Measurements from ENCODE around the gene QSOX1. TPM values are rescaled to one million over a fixed set of nuclear protein-coding genes. Genes with fewer than 3 reads are reported as not detected.

QSOX1 gene
- total RNA-seq, 1 donor from 2014 or later = 20.0 TPM

DNA sequence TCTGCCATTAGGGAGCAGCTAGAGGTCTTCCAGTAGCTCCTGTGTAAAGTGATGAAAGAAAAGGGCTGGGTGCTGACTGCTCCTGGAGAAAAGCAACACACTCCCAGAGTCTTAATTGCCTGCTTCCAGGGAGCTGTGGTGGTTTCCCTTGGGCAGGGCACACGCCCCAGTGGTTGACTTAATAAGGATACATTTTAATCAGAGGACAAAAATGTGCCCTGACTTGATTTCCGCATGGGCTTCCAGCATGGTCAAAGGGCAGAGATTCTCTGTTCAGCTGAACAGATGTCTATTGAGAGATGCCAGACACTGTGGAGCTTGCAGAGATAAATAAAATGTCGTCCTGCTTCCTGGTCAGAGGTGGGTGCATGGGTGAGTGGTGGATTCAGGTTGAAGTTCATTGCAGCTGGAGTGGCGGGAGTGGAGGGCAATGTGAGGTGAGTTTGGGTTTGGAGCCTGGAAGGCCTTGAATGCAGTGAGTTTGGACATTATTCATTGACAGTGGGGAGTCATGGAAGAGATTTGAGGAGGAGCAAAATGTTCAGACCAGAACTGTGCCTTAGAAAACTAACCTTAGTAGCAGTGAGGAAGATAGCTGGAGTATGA lies 16.0 kb downstream of the QSOX1 start:
- DNase-seq = no peak

DNA sequence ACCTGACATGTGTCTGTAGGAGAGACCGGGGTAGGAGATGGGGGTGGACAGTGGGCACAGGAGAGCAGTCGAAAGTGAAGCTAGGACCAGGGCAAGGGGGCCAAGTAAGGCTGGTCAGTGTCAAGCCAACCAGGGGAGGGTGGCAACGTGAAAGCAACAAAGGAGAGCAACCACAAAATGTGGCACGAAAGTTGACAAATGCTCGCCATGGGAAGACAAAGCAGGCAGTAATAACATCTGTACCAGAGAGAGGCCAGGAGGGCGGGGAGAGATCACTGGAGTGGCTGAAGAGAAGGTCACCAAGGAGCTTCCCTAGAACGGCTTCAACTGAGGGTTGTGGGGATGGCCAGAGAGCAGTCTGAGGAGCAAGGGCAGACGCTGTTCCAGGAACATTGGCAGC lies 17.0 kb downstream of the QSOX1 start:
- DNase-seq = no peak

DNA sequence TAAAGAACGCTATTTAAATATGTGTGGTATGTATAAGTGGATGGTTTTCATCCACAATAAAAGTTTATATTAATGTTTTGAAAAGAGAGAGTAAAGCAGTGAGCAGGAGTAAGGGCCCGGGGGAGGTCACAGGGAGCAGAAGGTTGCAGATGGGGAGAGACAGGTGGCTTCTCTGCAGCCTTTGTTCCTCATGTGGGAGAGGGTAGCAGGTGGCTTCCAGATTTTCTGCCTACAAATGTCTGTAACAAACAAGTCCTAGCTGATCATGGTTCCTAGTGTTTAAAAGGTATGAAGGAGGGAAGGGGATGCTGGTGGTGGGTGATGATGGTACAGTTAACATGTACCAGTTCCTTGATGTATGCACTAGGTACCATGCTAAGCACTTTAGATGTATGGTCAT lies 18.8 kb downstream of the QSOX1 start:
- DNase-seq = no peak

DNA sequence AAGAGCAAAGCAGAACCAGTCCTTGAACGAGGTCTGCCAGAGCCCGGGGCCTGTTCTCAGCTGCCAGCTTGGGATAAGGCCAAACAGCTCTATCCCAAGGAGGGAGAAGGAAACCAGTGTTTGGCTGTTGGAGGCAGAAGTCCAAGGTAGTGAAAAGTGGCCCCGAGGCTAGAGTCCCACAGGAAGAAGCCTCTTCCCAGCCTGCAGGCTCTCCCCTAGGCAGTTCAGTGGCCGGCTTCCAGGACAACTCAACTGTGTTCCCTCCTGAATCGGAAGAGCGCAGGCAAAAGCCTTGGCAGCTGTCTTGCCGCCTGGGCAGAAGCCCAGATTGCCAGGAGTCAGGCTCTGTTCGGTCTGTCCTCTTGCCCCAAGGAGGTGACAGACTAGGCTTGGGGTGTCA lies 19.3 kb downstream of the QSOX1 start:
- no peak for DNase-seq

DNA sequence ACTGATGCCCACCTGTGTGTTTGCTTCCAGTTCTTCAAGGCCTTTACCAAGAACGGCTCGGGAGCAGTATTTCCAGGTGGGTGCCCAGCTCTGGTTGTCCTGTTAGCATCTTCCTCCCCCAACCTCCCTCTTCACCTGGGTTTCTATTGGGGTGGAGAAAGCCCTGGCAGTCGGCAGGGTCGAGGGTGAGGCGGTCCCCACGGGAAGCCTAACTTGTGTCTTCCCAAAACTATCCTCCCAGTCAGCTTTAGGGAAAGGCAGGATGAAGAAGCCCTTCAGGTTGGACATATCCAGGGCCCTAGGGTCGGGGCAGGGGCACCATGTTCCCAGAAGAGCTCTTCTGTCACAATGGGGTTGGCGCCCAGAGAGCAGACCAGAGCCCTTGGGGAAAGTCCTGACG lies 20.6 kb downstream of the QSOX1 start:
- no peak for DNase-seq

DNA sequence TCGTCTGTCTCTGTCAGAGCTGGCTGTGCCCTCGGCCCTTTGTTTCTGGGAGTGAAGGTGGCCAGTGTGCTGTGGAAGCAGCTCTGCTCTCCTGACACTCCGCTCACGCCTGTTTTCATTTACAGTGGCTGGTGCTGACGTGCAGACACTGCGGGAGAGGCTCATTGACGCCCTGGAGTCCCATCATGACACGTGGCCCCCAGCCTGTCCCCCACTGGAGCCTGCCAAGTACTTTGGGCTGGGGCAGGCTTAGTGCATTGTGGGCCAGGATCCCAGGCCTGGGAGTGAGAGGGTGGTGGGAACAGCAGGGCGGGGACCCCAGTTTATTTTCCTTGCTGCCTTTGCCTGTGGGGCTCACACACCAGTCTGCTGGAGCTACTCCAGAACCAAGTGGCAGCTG lies 21.1 kb downstream of the QSOX1 start:
- no peak for DNase-seq

DNA sequence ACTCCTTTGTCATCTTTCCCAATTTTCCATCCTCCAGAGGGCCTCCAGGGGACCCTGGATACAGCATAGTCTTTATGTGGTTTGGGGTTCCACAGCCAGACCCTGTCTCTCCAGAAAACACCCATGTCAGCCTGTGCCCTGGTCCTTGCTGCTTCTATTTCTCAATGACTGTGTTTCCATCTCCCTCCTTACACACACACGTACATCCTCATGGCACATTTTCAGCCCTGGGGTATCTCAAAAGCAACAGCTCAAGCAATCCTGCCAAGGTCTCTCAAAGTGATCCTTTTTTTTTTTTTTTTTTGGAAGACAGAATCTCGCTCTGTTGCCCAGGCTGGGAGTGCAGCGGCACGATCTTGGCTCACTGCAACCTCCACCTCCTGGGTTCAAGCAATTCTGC lies 22.3 kb downstream of the QSOX1 start:
- DNase-seq = no peak

DNA sequence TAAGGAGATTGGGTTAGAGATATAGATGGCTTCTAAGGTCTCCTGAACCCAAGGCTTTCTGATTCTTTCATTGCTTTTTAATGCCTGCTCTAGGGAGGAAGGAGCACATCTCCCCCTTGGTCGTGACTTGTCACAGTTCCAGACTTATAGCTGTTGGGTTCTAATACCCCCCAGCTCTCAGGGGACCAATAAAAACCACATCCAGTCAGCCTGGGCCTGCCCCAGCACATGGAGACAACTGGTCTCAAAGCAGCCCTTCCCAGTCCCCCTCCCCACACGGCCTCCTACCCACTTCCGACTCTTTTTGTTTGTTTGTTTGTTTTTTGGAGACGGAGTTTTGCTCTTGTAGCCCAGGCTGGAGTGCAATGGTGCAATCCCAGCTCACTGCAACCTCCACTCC lies 23.3 kb downstream of the QSOX1 start:
- DNase-seq = no peak

DNA sequence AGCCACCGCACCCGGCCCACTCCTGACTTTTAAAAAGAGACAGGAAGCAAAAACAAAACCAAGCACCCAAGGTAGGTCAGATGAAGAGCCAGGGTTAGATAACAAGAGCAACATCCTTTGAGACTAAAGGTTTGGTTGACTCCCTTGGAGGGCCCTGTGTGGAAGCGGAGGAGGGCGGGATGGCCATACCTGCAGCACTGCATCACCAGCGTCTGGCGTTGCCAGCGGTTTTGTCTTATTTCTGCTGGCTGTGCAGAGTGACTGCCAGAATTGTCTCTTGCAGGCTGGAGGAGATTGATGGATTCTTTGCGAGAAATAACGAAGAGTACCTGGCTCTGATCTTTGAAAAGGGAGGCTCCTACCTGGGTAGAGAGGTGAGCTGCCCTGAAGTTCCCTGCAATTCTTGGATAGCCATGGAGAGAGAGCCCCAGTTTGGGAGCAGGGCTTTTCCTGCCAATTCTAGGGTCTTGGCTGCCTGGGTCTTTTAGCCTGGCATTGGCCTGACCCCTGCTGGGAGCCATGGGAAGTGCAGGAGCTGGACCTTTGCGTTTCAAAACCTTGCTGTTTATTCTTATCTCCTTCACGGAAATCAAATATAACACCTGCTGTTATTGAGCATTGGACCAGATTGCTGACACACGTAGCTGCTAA lies 24.0 kb downstream of the QSOX1 start:
- no peak for DNase-seq

DNA sequence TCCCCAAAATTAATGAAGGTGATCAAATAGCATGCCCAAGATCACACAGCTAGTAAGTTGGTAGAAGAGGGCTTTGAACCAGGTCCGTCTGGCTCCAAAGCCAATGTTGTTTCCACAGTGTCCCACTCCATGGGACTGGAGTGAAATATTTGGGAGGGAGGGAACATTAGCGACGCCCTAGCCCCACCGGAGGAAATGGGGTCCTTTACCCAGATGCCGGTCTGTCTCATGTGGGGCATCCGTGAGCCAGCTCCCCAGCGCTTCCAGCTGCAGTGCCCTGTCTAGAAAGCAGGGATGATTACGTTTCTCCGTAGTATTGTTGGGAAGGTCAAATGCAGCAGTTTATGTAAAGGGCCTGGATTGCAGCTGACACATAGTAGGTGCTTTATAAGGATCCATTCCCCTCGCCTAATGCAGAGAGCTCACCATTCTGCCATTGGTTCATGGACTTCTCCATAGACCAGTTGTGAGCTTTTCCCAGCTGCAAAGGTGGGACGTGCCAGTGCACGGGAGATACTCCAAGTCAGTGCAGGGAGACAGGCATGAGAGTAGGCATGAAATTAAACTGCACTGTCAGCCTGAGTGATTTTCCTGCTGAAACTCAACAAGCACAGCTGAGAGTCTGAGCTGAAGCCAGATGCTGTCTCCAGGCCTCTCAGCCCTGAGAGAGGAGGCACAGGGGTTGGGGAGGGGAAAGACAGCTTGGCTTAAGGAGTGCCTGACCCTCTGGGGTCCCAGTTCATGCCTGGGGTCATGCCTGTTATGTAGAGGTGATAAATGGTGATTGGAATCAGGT lies 24.7 kb downstream of the QSOX1 start:
- no peak for DNase-seq

DNA sequence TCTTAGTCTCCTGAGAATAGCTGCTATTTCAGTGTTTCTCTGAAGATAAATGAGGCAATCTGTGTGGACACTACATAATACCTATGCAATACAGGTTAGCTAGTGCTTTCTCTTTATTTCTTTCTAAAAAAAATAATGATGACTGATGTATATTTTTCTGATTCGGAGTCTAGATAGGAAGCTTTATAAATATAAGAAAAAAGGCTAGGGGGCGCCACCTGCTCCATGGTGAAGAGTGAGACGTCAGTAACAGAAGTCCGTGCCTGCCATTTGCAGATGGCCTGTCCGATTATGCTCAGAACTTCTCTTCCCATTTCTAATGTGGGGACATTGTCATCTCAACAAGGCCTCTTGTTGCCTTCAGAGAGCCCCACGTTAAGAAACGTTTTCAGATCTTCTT lies 26.4 kb downstream of the QSOX1 start:
- no peak for DNase-seq

DNA sequence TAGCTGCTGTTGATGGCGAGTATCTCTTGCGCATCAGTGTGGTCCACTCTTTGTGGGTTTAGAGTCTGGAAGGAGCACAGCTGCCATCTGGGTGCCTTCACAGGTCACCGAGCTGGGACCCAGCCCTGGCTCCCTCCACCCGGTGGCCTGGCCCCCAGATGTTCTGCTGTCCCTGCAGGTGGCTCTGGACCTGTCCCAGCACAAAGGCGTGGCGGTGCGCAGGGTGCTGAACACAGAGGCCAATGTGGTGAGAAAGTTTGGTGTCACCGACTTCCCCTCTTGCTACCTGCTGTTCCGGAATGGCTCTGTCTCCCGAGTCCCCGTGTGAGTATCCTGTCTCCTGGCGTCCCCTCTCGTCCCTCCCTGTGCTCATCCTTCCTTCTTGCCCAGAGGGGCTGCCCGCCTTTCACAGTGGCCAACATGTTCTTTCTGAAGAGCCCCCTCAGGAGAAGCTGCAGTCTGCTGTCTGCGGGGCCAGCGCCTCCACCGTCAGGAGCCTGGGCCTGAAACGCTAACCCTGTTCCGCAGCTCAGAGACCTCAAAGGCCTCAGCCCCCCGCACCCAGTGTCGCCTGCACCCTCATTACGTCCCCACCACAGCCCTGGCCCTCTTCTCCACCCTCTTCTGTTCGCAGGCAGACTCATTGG lies 27.4 kb downstream of the QSOX1 start:
- no peak for DNase-seq

DNA sequence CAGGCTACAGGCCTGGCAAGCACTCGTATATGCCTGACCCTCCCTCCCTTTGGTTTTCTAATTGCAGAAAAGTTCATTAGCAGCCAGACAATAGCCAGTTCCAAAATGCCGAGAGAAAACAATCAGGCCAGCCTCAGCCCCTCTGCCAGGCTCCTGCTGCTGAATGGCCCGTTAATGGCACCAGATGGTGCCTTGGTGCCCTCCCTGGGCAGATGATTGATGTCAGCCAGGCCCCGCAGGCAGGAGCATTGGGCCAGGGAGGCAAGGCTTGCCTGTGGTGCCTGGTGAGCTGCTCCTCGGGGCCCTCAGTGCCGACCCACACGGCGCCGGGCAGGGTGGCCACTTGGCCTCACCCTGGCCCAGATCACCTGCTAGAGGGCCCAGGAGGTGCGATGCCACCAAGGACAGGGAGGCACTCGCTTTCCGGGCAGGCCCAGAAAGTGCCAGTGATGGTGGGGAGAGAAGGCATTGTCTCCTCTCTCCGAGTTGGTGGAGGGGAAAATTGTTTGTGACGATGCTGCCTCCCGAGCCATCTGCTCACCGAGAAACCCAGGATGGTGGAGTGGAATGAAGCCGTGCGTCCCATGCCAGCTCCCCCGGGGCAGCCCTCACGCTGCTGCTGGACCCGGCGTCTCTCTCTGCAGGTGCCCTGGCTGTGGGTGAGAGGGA lies 28.1 kb downstream of the QSOX1 start:
- no peak for DNase-seq

DNA sequence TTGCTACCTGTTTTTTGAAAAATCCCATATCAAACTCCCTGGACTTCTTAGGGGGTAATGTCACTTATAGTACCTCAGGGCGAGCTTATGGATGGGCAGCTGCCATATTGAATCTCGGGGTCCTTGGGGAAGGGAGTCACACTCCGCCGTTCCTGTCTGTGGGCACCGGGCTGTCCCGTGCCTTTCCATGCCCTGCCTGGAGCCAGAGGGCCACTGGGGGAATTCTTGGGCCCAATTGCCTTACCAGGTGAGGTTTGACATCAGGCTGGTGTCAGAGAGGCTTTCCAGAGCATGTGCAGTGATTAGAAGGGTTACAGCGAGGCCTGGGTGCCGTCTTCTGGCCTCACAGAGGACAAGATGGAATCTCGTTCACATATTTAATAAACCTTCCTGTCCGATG lies 28.8 kb downstream of the QSOX1 start:
- DNase-seq = no peak

DNA sequence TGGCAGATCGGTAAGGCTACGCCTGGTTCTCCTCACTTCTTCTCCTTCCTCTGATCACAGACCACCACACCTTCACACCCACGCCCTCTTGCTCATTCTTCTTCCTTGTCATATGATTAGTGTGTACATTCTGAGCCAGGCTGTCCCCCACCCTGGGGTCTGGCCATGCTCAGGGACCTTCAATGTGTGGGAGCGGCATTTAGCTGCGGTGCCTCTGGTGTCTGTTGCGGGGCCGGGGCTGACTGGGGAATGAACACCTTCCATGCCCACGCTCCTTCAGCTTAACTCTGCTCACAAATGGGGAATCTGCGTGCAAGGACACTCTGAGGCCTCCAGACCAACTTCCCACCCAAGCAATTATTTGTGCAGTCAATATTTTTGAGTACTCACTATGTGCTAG lies 29.4 kb downstream of the QSOX1 start:
- DNase-seq = no peak

DNA sequence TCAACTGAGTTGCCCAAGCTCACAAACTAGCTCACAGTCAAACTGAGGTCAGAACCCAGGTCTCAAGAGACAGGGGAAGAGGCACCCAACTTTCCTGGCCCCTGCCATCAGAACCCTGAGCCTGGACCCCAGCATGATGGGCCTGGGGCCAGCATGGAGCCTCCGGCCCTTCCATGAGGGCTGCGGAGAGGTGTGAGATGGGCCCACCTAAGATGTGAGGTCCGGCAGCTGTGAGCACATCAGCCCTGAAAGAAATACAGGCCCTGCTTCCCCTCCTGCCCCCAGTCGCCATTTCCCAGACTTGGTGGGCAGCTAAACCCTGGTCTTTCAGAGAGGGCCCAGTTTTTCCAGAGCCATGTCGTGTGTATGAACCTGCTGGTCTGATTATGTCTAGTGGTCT lies 30.6 kb downstream of the QSOX1 start:
- no peak for DNase-seq

DNA sequence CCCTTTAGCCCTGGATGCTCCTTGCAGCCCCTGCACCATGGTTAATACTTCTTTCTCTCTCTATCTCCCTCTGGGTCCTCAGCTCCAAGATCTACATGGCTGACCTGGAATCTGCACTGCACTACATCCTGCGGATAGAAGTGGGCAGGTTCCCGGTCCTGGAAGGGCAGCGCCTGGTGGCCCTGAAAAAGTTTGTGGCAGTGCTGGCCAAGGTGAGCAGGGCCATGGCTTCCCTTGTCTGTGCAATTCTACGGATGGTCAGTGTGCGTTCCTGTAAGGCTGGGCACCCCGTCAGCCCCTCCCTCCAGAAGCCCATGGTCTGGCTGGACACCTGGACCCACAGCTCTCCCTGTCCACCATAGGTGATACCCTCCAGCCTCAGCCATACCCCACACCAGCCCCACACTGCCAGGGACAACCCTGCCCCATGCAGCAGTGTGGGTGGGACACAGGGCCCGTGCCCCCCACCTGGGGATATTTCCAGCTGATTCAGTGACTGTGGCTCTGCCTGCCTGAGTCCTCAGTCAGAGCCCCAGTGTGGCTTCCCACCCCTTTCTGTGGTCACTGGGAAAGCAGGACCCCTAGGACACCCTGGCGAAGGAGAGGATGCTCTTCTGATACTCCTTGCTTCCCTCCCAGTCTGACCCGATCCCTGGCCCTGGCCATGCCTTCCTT lies 31.4 kb downstream of the QSOX1 start:
- DNase-seq = no peak

DNA sequence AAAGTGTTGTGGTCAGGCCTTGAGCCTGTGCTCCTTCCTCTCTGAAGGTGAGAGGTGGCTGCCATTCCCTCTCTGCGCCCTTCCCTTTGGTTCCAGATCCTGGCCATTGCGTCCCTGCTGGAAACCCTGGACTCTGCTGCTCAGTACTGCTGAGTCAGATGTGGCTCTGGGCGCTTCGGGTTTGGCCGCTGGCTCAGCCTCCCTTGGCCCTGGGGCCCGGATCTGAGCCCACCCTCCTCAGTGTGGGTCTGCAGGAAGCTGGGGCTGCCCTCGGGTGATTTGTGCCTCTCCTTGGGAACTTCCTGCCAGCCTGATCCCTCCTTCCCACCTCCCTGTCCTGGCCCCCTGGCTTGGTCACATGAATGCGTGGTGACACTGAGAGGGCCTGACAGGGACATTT lies 32.2 kb downstream of the QSOX1 start:
- DNase-seq = no peak

DNA sequence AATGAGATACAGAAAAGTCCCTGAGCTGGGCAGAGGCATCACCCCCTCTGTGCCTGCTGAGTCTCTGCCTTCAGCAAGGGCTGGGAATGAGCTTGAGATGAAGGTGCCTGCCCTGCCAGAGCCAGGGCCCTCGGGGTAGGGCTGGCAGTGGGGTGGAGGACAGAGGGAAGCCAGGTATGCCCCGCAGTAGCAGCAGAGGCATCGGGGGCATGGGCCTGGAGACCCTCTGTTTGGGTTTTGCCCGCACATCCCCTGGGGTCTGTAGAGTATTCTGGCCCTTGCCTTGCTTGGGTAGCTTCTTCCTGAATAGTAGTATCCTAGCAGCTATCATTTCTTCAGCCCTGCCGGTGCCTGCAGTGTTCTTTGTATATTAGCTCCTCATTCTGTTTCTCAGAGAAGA lies 33.0 kb downstream of the QSOX1 start:
- DNase-seq = no peak

DNA sequence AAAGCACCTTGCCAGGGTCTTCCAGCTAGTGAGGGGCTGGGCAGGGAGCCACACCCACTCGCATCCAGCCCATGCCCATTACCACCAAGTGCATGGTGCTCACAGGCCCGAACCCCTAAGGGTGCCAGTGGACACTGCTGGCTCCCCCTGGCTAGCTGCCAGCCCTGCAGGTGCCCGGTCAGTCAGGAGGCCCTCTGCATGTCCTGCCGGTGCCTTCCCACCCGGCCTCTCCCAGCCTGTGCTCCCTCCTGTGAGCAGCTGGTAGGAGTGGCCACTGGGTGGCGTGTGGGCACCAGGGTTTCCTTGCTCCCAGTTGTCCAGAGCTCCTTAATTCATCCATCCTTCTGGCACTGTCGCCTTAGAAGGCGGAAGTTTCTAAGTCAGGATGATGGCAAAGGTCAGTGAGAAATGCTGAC lies 33.4 kb downstream of the QSOX1 start:
- DNase-seq = peak; percentile 29

DNA sequence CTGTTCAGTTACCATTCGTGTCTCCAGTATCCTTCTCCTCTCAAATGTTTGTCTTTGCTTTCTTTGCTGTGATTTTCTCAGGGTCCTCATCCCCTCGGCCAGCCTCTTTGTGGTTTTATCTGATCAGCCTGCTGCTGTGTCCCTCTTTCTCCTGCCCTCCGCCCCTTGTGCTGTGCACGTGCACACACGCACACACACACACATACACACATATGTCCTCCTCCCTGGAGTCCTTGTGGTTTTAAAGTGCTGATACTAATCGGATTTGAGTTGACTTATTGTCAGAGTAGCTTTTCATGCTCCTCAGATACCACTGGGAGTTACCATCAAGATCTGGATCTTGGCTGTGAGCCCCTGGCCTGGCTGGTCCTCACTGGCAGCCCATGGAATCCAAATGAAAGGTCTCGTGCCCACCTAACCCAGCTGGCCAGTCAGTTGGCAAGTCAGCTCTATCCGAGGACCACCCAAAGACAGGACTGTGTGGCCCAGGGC lies 34.1 kb downstream of the QSOX1 start:
- no peak for DNase-seq

DNA sequence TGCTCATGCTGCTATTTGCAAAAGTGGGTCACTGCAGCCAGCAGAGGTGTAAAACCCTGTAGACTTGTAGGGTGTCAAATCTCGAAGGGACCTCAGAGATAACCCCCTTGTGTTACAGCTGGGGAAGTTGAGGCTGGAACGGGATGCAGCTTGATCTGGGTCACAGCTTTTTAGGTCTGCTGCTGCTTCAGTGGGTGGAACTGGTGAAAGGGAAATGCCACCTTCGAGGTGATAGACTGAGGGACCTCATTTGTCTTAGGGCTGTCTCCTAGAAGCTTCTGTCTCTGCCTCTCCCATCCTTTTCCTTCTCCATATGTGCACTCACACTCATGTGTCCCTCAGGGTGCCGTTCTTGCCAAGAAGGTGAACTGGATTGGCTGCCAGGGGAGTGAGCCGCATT lies 35.4 kb downstream of the QSOX1 start:
- DNase-seq = no peak

Measured in occipital lobe (tissue), 2 donors.